ENCODE data around the gene GPSM1. TPM values are rescaled to one million over a fixed set of nuclear protein-coding genes. Genes with fewer than 3 reads are reported as not detected.
"Not testable (repeated sequence)": the region's sequence is repeated elsewhere in the genome, so short reads cannot be mapped to it uniquely, and the experiment has no call there.

Gene GPSM1
- total and polyA plus RNA-seq, 10 donors: 4.5 to 27.9 (median 12.5) TPM

DNA sequence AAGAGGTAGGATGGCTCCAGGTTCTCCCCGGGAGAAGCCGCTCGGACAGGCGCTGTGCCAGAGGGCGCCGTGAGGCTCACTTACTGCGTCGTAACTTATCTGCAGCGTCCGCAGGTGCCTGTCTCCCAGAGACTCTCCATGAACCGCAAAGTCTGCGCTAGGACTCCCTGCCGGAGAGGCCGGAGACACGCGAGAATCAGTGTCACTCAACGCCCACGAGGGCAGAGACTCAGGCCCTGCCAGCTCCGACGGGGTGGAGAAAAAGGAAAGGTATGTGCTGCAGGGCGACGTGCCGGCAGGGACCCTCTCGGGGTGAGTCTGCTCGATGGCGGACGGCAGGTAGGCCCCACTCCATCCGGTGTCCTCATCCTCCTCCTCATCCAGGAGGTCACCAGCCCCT lies 79.7 kb downstream of the GPSM1 start:
- H3K27ac ChIP-seq; intact Hi-C loops (cut with DNase I; ENCODE audit: low total_unique reads); H3K27me3 ChIP-seq (replicated peaks in 1 of 7); H3K9me3 ChIP-seq; DNase-seq; H3K4me3 ChIP-seq: not testable (repeated sequence)
- H3K36me3 ChIP-seq: peaks cover 0 to 60% (median 37%) of the 10 kb centered on the region in 6 donors
- peak in 1 of 3 donors; percentile 15 for TF ChIP-seq POLR2AphosphoS5 (IDR thresholded peaks at IDR 0.05)
- WGBS, 5 donors: 95 to 98% (median 96%) methylated on average over 25 to 28 of the region's 28 CpGs
- peaks cover 29 to 87% (median 57%) of the 10 kb centered on the region in 6 donors for H3K4me1 ChIP-seq

DNA sequence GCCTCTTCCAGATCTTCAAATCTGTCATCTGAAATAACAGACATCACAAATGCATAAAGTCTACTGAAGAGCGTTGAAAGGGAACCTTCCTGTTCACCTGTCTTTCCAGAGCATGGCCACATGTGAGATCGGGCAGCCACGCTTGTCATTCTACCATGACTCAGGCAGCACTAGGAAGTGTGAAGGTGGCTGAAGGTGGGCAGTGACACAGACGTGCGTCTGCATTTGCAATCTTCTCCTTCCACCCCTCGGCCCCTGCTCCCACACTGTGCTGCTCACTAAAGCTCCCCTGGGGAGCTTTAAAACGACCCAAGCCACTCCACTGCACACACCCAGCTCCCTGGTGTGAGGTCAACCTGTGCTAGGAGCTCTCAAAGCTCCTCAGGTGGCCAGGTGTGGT lies 80.6 kb downstream of the GPSM1 start:
- TF ChIP-seq, protein P1, sequence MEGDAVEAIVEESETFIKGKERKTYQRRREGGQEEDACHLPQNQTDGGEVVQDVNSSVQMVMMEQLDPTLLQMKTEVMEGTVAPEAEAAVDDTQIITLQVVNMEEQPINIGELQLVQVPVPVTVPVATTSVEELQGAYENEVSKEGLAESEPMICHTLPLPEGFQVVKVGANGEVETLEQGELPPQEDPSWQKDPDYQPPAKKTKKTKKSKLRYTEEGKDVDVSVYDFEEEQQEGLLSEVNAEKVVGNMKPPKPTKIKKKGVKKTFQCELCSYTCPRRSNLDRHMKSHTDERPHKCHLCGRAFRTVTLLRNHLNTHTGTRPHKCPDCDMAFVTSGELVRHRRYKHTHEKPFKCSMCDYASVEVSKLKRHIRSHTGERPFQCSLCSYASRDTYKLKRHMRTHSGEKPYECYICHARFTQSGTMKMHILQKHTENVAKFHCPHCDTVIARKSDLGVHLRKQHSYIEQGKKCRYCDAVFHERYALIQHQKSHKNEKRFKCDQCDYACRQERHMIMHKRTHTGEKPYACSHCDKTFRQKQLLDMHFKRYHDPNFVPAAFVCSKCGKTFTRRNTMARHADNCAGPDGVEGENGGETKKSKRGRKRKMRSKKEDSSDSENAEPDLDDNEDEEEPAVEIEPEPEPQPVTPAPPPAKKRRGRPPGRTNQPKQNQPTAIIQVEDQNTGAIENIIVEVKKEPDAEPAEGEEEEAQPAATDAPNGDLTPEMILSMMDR (IDR thresholded peaks at IDR 0.05 in 8 of 11, conservative IDR thresholded peaks at IDR 0.05 in 3 of 11): no peak
- no peak for TF ChIP-seq POLR2A (IDR thresholded peaks at IDR 0.05)
- no peak for TF ChIP-seq POLR2AphosphoS5 (IDR thresholded peaks at IDR 0.05)
- H3K27ac ChIP-seq: no peak overlapping the region
- H3K4me1 ChIP-seq: peaks cover 29 to 91% (median 61%) of the 10 kb centered on the region in 6 donors
- H3K27me3 ChIP-seq (replicated peaks in 1 of 7): no peaks in the 10 kb centered on the region
- whole genome bisulfite sequencing, 5 donors: 78 to 85% (median 83%) methylated on average over 7 of the region's 7 CpGs
- no peak overlapping the region for H3K4me3 ChIP-seq
- peaks cover 4 to 61% (median 40%) of the 10 kb centered on the region in 6 donors for H3K36me3 ChIP-seq
- intact Hi-C loops (cut with DNase I; ENCODE audit: low total_unique reads): no loop called here
- DNase-seq: no peak
- H3K9me3 ChIP-seq: no peaks in the 10 kb centered on the region

Other genes with a start within 250 kb of the GPSM1 start
- 10 to 100 TPM; 17.0 to 34.9 (median 26.5) TPM for gene NACC2, start 232.2 kb upstream of the GPSM1 start, total RNA-seq
- gene NACC2, start 232.2 kb upstream of the GPSM1 start, polyA plus RNA-seq: 1 to 10 TPM; 2.1 to 7.9 (median 2.4) TPM
- 10 to 100 TPM; 23.3 to 31.3 (median 25.8) TPM for gene TMEM250, start 208.7 kb upstream of the GPSM1 start, total RNA-seq
- gene TMEM250, start 208.7 kb upstream of the GPSM1 start, polyA plus RNA-seq: 10 to 100 TPM; 10.7 to 28.9 (median 14.8) TPM
- gene LHX3, start 122.4 kb upstream of the GPSM1 start, total RNA-seq: not detected
- not detected for gene LHX3, start 122.4 kb upstream of the GPSM1 start, polyA plus RNA-seq
- 10 to 100 TPM; 13.2 to 20.3 (median 19.2) TPM for gene QSOX2, start 81.7 kb upstream of the GPSM1 start, total RNA-seq
- 10 to 100 TPM; 12.3 to 15.3 (median 14.2) TPM for gene QSOX2, start 81.7 kb upstream of the GPSM1 start, polyA plus RNA-seq
- gene CCDC187, start 23.4 kb upstream of the GPSM1 start, total RNA-seq: under 1 TPM in 5 of 7 donors, not detected in 2; 0.03 to 0.15 (median 0.10) TPM
- under 1 TPM; 0.10 to 0.20 (median 0.13) TPM for gene CCDC187, start 23.4 kb upstream of the GPSM1 start, polyA plus RNA-seq
- 10 to 100 TPM; 15.8 to 29.8 (median 22.7) TPM for gene DNLZ, start 36.2 kb downstream of the GPSM1 start, total RNA-seq
- gene DNLZ, start 36.2 kb downstream of the GPSM1 start, polyA plus RNA-seq: 10 to 100 TPM; 20.5 to 24.0 (median 22.0) TPM
- 10 to 100 TPM; 11.6 to 25.5 (median 19.5) TPM for gene CARD9, start 46.1 kb downstream of the GPSM1 start, total RNA-seq
- gene CARD9, start 46.1 kb downstream of the GPSM1 start, polyA plus RNA-seq: 10 to 100 TPM in 2 of 3 donors, 1 to 10 TPM in 1; 5.7 to 17.3 (median 16.1) TPM
- 10 to 100 TPM in 4 of 7 donors, 1 to 10 TPM in 3; 6.4 to 14.5 (median 10.3) TPM for gene SNAPC4, start 72.6 kb downstream of the GPSM1 start, total RNA-seq
- 10 to 100 TPM in 1 of 3 donors, 1 to 10 TPM in 2; 4.6 to 13.6 (median 9.4) TPM for gene SNAPC4, start 72.6 kb downstream of the GPSM1 start, polyA plus RNA-seq
- 10 to 100 TPM; 38.5 to 67.4 (median 58.7) TPM for gene ENTR1, start 83.1 kb downstream of the GPSM1 start, total RNA-seq
- gene ENTR1, start 83.1 kb downstream of the GPSM1 start, polyA plus RNA-seq: 10 to 100 TPM; 45.6 to 78.5 (median 70.1) TPM
- 10 to 100 TPM; 36.8 to 55.1 (median 46.0) TPM for gene PMPCA, start 83.1 kb downstream of the GPSM1 start, total RNA-seq
- 10 to 100 TPM; 38.6 to 56.2 (median 48.1) TPM for gene PMPCA, start 83.1 kb downstream of the GPSM1 start, polyA plus RNA-seq
- gene INPP5E, start 112.3 kb downstream of the GPSM1 start, total RNA-seq: 10 to 100 TPM; 13.1 to 25.3 (median 18.7) TPM
- 10 to 100 TPM in 2 of 3 donors, 1 to 10 TPM in 1; 7.8 to 20.3 (median 15.7) TPM for gene INPP5E, start 112.3 kb downstream of the GPSM1 start, polyA plus RNA-seq
- 10 to 100 TPM; 74.6 to 92.1 (median 87.8) TPM for gene SEC16A, start 155.5 kb downstream of the GPSM1 start, total RNA-seq
- gene SEC16A, start 155.5 kb downstream of the GPSM1 start, polyA plus RNA-seq: 10 to 100 TPM; 35.0 to 58.9 (median 52.6) TPM
- gene NOTCH1, start 218.5 kb downstream of the GPSM1 start, total RNA-seq: 100 to 1,000 TPM in 4 of 7 donors, 10 to 100 TPM in 3; 88.6 to 140 (median 117) TPM
- 10 to 100 TPM in 1 of 3 donors, 1 to 10 TPM in 2; 4.9 to 27.2 (median 8.3) TPM for gene NOTCH1, start 218.5 kb downstream of the GPSM1 start, polyA plus RNA-seq